GM18502 (cell line): Measurements from ENCODE around the gene KCNE1.
"Not testable (repeated sequence)": the region's sequence is repeated elsewhere in the genome, so short reads cannot be mapped to it uniquely, and the experiment has no call there.

Experiments
- ATAC-seq: cut with Tn5 transposase; IDR thresholded peaks from one replicate; pipeline ENCODE4 v1.9.1; 2021; ENCODE audit warnings: mild to moderate bottlenecking; ENCODE audit not compliant: unreplicated experiment, poor library complexity

KCNE1 gene

DNA sequence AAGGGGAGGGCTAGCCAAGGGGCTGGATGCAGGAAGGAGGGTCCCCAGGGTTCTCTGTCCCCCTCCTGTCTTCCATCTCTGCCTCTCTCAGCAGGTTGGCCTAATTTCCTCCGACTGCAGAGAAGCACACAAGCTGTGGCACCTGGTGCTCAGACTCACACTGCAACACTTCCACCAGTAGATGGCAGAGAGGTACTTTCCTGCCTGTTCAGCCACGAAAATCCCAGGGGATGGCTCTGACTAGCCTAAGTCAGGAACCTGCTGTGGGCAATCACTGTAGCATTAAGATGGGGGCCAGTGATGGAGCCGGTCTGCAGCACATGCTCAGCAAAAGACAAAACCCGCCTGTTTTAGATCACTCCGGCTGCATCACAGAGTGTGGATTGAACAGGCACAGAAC is 82.3 kb downstream of the KCNE1 start:
- not testable (repeated sequence) for ATAC-seq

DNA sequence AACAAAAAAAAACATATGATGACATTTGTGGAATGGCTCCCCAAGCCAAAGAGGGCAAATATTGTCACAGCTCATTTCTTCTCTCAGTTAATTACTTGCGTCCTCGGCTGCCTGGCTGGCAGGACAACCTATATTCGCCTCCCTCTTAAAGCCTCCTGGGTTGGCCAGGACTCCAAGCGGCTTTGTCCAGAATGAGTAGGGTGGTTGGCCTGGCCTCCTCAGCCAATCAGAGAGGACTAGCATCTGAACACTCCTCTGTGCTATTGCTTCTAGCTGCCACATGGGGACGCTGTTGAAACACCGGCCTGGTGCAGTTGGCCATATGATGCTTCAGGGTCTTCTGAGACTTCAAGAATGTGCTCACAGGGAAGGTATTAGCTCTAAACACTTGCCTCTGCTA is 83.6 kb downstream of the KCNE1 start:
- not testable (repeated sequence) for ATAC-seq

DNA sequence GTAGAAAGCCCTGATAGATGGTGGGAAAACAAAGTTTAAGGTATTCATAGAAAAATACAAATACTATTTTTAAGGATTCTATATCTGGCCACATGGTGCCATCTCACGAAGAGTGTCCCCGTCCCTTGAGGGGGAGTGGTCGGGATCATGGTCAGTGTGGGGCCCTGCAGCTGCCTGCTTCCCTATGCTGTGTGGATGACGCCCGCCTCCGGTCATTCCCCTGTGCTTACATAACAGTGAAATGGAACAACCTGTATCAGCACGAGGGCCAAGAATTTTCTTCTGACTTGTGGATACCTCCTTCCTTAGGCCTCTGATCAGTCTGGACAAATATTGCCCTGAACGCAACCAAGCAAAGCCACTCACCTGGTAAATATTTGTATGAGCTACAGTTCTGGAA is 84.7 kb downstream of the KCNE1 start:
- not testable (repeated sequence) for ATAC-seq

DNA sequence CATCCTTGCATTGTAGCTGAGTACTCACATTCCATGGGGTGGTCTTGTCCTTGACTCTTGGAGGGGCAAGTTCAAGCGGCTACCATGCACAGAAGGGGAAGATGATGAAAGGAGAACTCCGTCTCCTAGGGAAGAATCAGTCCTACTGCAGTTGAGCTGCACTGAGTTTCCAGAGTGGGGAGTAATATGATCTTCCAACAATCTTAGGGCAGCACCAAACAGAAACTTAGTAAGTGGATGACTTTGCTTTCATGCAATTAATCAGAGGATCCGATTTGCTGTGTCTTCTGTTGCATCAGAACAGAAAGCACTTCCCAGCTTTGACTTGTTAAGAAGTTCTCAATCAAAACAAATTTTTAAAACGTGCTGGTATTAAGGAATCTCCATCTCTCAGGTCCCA is 88.2 kb downstream of the KCNE1 start, which contains the start of gene SMIM34:
TSS of gene SMIM34 (minus strand) at position 147 of the 400 bp plus-strand sequence. CDS start at position 35, 112 bp downstream.
- ATAC-seq: not testable (repeated sequence)

DNA sequence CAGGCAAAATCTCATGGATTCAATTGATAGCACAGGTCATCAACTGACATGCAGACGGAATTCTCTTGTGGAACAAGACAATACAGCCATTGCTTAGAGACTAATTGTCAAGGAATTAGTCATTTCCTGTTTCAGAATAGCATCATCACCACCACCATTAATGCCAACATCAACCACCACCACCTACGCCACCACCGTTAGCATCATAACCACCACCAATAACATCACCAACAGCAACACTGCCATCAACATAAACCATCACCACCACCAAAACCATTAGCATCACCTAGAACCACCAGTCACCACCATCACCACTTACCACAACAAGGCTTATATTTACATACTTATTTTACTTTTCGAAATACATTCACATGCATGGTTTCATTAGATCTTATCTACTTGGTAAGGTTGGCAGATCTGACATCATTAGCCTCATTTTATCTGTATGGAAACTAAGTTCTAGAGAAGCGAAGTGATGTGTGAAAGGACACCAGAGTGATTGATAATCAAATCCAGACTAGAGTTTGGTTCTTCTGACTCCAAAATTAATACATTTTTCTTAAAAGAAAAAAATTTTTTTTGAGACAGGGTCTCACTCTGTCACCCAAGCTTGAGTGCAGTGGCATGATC is 94.4 kb downstream of the KCNE1 start:
- not testable (repeated sequence) for ATAC-seq

DNA sequence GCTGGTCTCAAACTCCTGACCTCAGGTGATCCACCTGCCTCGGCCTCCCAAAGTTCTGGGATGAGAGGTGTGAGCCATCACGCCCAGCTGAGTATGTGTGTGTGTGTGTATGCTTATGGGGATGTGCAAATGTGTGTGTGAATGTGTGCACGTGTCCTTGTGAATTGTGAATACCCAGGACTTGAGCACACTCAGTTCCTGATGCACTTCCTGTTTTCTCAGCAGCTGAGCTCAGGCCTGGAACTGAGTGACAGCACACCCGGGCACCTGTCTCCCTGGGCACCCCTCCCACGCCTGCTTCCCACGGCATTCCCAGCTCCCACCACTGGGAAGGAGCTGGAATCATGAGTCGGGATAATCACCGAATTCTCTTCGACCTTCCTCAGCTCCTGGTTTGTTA is 104.7 kb downstream of the KCNE1 start:
- not testable (repeated sequence) for ATAC-seq

DNA sequence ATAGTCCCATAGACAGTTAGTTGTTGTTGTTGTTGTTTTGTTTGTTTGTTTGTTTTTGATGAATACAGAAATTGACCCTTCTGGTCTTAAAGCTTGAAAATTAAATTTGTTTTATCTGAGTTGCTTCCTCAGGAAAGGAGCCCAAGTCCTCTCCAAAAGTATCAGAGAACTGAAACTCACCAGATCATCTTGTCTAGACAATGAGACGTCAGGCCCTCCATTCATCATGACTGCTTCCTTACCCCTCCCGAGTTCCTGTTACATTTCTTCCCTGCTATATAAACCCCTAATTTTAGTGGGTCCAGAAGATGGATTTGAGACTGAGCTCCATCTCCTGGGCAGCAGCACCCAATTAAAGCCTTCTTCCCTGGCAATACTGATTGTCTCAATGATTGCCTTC is 105.3 kb downstream of the KCNE1 start:
- ATAC-seq: not testable (repeated sequence)

DNA sequence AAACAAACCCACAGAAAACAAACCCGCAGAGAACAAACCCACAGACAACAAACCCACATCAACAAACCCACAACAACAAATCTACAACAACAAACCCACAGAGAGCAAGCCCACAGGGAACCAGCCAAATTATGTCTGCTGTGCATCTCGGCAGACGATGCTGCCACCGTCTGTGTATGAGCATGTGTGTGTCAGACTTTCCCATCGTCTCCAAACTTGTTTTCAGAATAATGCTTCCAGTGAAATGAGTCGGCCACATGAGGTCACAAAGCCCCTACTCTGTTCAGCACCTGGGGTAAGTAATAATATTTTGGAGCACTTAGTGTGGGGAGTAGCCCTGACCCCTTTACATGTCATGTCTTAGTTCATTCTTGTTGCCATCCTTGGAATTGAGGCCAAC is 105.9 kb downstream of the KCNE1 start:
- not testable (repeated sequence) for ATAC-seq

DNA sequence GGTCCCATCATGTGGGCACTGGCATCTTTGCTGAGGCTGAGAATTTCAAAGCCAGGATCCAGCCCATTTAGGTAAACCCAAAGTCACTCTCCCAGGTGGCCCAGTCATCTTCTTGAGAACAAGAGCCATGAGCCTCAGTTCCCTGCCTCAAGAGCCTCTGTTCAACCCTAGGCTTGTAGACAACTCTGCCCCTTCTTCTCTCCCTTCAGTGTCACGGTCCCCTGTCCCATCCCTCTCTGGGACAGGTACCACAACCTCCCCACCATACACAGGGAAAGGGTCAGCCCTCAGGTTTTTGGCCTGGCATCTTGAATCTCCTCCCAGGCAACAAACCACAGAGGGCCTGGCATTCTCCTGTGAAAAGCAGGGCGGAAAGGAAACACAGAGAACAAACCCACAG is 106.3 kb downstream of the KCNE1 start:
- not testable (repeated sequence) for ATAC-seq

DNA sequence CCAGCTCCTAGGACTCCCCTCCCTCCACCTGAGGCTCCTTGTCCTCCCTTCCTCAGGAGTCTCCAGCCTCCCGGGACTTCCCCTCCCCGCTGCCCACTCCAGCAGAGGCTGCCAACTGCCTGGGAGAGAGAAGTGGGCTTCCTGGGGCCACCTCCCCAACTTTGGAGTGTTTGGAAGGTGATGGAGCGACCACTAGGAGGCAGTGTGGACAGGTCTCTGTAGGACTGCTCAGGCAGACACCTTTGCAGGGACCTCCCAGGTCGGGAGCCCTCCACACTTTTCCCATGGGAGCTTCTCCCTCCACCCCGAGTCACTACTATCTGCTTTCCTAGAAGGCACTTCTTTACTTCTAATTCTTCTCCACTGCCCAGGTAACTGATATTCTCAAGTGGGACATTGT is 107.3 kb downstream of the KCNE1 start:
- ATAC-seq: not testable (repeated sequence)

DNA sequence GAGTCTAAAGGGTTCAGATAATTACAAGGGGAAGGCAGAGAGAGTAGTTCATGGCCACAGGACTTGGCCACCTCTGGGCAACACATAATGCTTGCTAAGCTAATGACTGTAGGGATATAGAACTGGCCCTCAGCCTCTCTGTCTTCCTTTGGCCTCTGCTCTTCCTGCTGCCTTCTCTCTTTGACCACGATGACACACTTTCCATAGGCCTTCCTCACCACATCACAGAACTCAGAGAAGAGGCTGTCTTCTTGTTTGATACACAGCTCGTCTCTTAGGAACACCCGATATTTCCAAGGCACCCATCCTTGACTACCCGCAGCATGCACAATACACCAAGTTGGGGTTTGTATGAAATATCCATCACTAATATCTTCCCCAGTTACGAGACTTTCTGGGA is 111.5 kb downstream of the KCNE1 start:
- not testable (repeated sequence) for ATAC-seq
